HG03025 (cell line): Measurements from ENCODE around the gene C12orf57.

Experiments
- ATAC-seq: cut with Tn5 transposase; IDR thresholded peaks from one replicate; pipeline ENCODE4 v1.9.1; 2021; ENCODE audit warnings: mild to moderate bottlenecking, moderate library complexity; ENCODE audit not compliant: unreplicated experiment, low FRiP score

Gene C12orf57

GRCh38 chr12:6936636-6937480, 7.0 kb upstream of the C12orf57 start:
- ATAC-seq = no peak

GRCh38 chr12:6937481-6938352, 6.1 kb upstream of the C12orf57 start:
- ATAC-seq = peak; percentile 63

- no peak for ATAC-seq
These were observed 5.2 kb upstream of the C12orf57 start for GRCh38 chr12:6938353-6939190.

- no peak for ATAC-seq
These were observed 4.7 kb upstream of the C12orf57 start for GRCh38 chr12:6939191-6939540.

- no peak for ATAC-seq
These were observed 2.6 kb upstream of the C12orf57 start for GRCh38 chr12:6941267-6941666.

- no peak for ATAC-seq
These were observed 2.0 kb upstream of the C12orf57 start for GRCh38 chr12:6941782-6942181.

- no peak for ATAC-seq
These were observed 1.5 kb upstream of the C12orf57 start for GRCh38 chr12:6942331-6942665.

GRCh38 chr12:6943389-6943721, 467 bp upstream of the C12orf57 start:
- peak; percentile 10 for ATAC-seq

- ATAC-seq = peak; percentile 26
These were observed 762 bp downstream of the C12orf57 start for GRCh38 chr12:6944381-6945186.

GRCh38 chr12:6945613-6946012, 1.8 kb downstream of the C12orf57 start:
- no peak for ATAC-seq

GRCh38 chr12:6946033-6946919, 2.5 kb downstream of the C12orf57 start:
- ATAC-seq = no peak

- no peak for ATAC-seq
These were observed 3.1 kb downstream of the C12orf57 start for GRCh38 chr12:6946920-6947374.

- no peak for ATAC-seq
These were observed 3.8 kb downstream of the C12orf57 start for GRCh38 chr12:6947615-6948014.

- no peak for ATAC-seq
These were observed 5.2 kb downstream of the C12orf57 start for GRCh38 chr12:6948873-6949594.

GRCh38 chr12:6950401-6950801, 6.6 kb downstream of the C12orf57 start:
- ATAC-seq = no peak

- no peak for ATAC-seq
These were observed 7.2 kb downstream of the C12orf57 start, which contains the start of gene PTPN6 for GRCh38 chr12:6950811-6951540. Gene PTPN6 (plus strand): TSS chr12:6951356. CDS start chr12:6951513, 157 bp downstream.

GRCh38 chr12:6951551-6952120, 7.8 kb downstream of the C12orf57 start:
- no peak for ATAC-seq
